RWPE1 (cell line): Measurements from ENCODE around the gene PIGX.

ENCODE experiments used
- CTCF ChIA-PET: fragments of 350-600 bp; sonication (Branson Sonifier 250); formaldehyde crosslinking; extraction: SDS; loops from one replicate; lab custom pipeline; 2021; lab: Yijun Ruan, JAX
- POLR2A ChIA-PET: fragments of 400-600 bp; formaldehyde crosslinking; extraction: SDS; loops from one replicate; lab custom pipeline; 2020; ENCODE audit warnings: antibody characterized with exemption; ENCODE audit not compliant: low non-redundant PET; lab: Yijun Ruan, JAX
- DNase-seq: peaks from one replicate; pipeline ENCODE4 v3.0.0; 2012; ENCODE audit warnings: low spot score
- H3K27ac ChIP-seq: fragments of 450-650 bp; 2 replicates; pipeline ENCODE4 v1.5.1; 2017
- TF ChIP-seq, protein P1 (sequence below): fragments of 450-650 bp; conservative IDR thresholded peaks from 2 replicates; pipeline ENCODE4 v1.5.1; 2017; ENCODE audit warnings: low read depth, mild to moderate bottlenecking

PIGX gene

DNA sequence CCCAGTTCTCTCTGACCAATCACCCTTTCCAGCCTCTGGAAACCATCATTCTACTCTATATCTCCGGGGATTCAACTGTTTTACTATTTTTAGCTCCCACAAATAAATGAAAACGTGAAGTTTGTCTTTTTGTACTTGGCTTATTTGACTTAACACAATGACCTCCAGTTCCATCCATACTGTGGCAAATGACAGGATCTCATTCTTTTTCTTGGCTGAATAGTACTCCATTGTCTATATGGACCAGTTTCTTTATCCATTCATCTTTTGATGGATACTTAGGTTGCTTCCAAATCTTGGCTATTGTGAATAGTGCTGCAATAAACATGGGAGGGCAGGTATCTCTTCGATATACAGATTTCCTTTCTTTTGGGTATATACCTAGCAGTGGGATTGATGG is 38.5 kb upstream of the PIGX start:
- TF ChIP-seq, protein P1, sequence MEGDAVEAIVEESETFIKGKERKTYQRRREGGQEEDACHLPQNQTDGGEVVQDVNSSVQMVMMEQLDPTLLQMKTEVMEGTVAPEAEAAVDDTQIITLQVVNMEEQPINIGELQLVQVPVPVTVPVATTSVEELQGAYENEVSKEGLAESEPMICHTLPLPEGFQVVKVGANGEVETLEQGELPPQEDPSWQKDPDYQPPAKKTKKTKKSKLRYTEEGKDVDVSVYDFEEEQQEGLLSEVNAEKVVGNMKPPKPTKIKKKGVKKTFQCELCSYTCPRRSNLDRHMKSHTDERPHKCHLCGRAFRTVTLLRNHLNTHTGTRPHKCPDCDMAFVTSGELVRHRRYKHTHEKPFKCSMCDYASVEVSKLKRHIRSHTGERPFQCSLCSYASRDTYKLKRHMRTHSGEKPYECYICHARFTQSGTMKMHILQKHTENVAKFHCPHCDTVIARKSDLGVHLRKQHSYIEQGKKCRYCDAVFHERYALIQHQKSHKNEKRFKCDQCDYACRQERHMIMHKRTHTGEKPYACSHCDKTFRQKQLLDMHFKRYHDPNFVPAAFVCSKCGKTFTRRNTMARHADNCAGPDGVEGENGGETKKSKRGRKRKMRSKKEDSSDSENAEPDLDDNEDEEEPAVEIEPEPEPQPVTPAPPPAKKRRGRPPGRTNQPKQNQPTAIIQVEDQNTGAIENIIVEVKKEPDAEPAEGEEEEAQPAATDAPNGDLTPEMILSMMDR, result no peak
- DNase-seq, result no peak
- CTCF ChIA-PET, result no interaction called here
- no peak overlapping the region for H3K27ac ChIP-seq
- POLR2A ChIA-PET, result no interaction called here

DNA sequence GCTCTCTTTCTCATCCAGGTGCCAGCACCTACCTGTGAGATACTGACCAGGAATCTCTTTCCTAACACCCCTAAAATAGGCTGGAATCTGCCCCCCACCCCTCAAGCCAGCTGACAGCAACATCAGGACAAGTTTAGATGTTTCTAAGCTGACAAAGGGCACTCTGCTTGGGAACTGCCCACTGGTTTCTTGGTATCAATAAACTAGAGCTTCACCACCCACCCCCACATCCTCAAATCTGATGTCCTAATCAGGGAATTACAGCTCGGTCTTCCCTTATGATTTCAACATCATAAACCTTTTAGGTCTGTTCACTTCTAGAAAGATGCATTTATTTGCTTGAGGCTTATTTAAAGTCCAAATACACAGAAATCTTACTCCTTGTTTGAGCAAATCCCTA is 34.8 kb upstream of the PIGX start:
- no peak for DNase-seq
- ChIA-PET CTCF (interaction anchor here (0.6 to 1.8 kb wide), 4 partner anchors 13 to 193 kb away, joined by 3 to 8 read pairs (median 6); no protein-coding TSS in a partner anchor), POLR2A (no interaction called here)
- TF ChIP-seq, protein P1, result no peak
- H3K27ac ChIP-seq, result no peak overlapping the region

- DNase-seq, result no peak
- ChIA-PET POLR2A (no interaction called here), CTCF (interaction anchor here (0.6 to 1.8 kb wide), 3 partner anchors 61 to 69 kb away, joined by 3 to 8 read pairs (median 7); no protein-coding TSS in a partner anchor)
- TF ChIP-seq, protein P1, result no peak
- no peak overlapping the region for H3K27ac ChIP-seq
Observed at GRCh38 chr3:196677931-196678330, 34.2 kb upstream of the PIGX start.

DNA sequence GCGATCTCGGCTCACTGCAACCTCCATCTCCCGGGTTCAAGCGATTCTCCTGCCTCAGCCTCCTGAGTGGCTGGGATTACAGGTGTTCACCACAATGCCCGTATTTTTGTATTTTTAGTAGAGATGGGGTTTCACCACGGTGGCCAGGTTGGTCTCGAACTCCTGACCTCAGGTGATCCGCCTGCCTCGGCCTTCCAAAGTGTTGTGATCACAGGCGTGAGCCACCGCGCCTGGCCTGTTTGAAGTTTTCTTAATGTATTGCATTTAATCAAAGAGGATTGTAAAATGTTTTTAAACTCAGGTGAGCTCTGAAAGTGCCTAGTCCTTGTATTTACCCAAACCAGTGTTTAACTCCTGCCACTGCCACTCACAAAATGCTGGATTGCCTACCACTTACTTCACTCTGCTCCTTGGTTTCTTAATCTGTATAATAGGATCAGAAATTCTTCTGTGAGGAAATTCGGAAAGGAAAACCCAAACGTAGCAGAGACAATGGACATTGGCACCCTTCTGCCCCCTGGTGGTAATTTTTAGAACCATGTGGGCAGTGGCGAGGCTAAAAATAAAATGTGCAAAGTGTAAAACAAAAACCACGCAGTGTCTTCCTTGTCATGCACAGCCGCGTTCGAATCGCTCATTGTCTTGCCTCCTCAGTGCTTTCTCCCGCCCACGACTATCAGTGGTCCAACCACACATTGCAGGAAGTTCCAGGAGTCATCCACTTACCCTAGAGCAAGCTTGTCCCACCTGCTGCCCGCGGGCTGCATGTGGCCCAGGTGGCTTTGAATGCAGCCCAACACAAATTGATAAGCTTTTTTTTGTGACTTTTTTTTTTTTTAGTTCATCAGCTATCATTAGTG is 27.4 kb upstream of the PIGX start:
- TF ChIP-seq, protein P1, result peak; percentile 89
- ChIA-PET POLR2A (interaction anchor here (0.7 kb wide), 1 partner anchor 62 kb away, joined by 5 read pairs; no protein-coding TSS in a partner anchor), CTCF (interaction anchor here (0.6 to 5.1 kb wide), 10 partner anchors 9 to 553 kb away, joined by 3 to 41 read pairs (median 4); no protein-coding TSS in a partner anchor)
- peak; percentile 55 for DNase-seq
- H3K27ac ChIP-seq, result no peak overlapping the region

DNA sequence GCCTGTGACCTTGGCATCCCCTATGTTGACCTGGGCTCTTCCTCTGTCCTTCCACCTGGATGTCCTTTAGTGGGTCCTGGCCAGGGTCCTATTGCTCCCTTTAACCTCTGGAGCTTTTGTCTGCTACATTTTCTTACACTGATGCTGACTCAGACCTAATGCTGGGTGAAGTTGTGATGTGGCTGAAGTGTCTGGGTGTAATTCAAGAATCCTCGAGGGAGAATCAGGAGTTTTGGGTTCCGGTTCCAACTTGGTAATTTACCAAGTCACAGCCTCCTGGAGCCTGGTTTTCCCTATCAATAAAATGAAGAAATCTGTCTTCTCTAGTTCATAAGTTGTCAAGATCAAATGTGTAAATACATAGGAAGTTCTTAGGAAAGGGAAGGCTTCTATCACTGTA is 25.7 kb upstream of the PIGX start:
- H3K27ac ChIP-seq, result no peak overlapping the region
- DNase-seq, result no peak
- POLR2A ChIA-PET, result no interaction called here
- CTCF ChIA-PET, result interaction anchor here (1.0 to 5.1 kb wide), 2 partner anchors 78 to 81 kb away, joined by 3 to 41 read pairs; no protein-coding TSS in a partner anchor
- TF ChIP-seq, protein P1, result no peak

GRCh38 chr3:196688349-196688748 is 23.8 kb upstream of the PIGX start:
- peak overlapping the region; percentile 19; the same call in 1 of the 2 replicates for H3K27ac ChIP-seq
- peak; percentile 33 for DNase-seq
- TF ChIP-seq, protein P1, result no peak
- ChIA-PET CTCF (interaction anchor here (5.1 kb wide), 1 partner anchor 80 kb away, joined by 41 read pairs; no protein-coding TSS in a partner anchor), POLR2A (no interaction called here)
